Myocyte (in vitro differentiated cells): Measurements from ENCODE around the gene SETBP1. TPM values are rescaled to one million over a fixed set of nuclear protein-coding genes. Genes with fewer than 3 reads are reported as not detected.

Source experiments
- DNase-seq: peaks from one replicate; pipeline ENCODE4 v3.0.0-alpha.2; 2012; ENCODE audit warnings: low read depth
- total RNA-seq: library from RNA; depleted of rRNA; stranded (reverse); fragments of >200 nt; gene quantifications from 2 replicates; pipeline ENCODE4 v1.2.3, GENCODE V29; 2014

SETBP1 gene
- total RNA-seq, 1 donor from 2014 or later = 3.3 TPM

- DNase-seq = no peak
Observed at GRCh38 chr18:44897816-44898215, 217.1 kb downstream of the SETBP1 start.

GRCh38 chr18:44898498-44898897 is 217.8 kb downstream of the SETBP1 start:
- DNase-seq = no peak

GRCh38 chr18:44899832-44900231 is 219.1 kb downstream of the SETBP1 start:
- DNase-seq = no peak

- DNase-seq = no peak
Observed at GRCh38 chr18:44900627-44901026, 219.9 kb downstream of the SETBP1 start.

- no peak for DNase-seq
Observed at GRCh38 chr18:44901283-44901682, 220.6 kb downstream of the SETBP1 start.

GRCh38 chr18:44903327-44903726 is 222.6 kb downstream of the SETBP1 start:
- DNase-seq = no peak

GRCh38 chr18:44904768-44905167 is 224.1 kb downstream of the SETBP1 start:
- no peak for DNase-seq

- no peak for DNase-seq
Observed at GRCh38 chr18:44909191-44909719, 228.6 kb downstream of the SETBP1 start.

GRCh38 chr18:44911260-44911659 is 230.6 kb downstream of the SETBP1 start:
- no peak for DNase-seq

GRCh38 chr18:44911773-44912172 is 231.1 kb downstream of the SETBP1 start:
- no peak for DNase-seq

GRCh38 chr18:44912740-44913478 is 232.2 kb downstream of the SETBP1 start:
- peak; percentile 69 for DNase-seq

- no peak for DNase-seq
Observed at GRCh38 chr18:44914028-44914427, 233.3 kb downstream of the SETBP1 start.

- DNase-seq = no peak
Observed at GRCh38 chr18:44915213-44915612, 234.5 kb downstream of the SETBP1 start.

GRCh38 chr18:44915661-44916060 is 235.0 kb downstream of the SETBP1 start:
- no peak for DNase-seq

- no peak for DNase-seq
Observed at GRCh38 chr18:44916429-44917207, 235.9 kb downstream of the SETBP1 start.

GRCh38 chr18:44917216-44918141 is 236.8 kb downstream of the SETBP1 start:
- peak; percentile 33 for DNase-seq

- no peak for DNase-seq
Observed at GRCh38 chr18:44918142-44918476, 237.4 kb downstream of the SETBP1 start.

GRCh38 chr18:44920441-44920840 is 239.8 kb downstream of the SETBP1 start:
- peak; percentile 89 for DNase-seq

GRCh38 chr18:44921974-44922373 is 241.3 kb downstream of the SETBP1 start:
- DNase-seq = no peak

- DNase-seq = no peak
Observed at GRCh38 chr18:44922968-44923367, 242.3 kb downstream of the SETBP1 start.

GRCh38 chr18:44924785-44925499 is 244.3 kb downstream of the SETBP1 start:
- no peak for DNase-seq
